Gastroesophageal sphincter (tissue), 3 donors: Measurements from ENCODE around the gene TBCK.

Experiments used
- CTCF ChIP-seq, 4 experiments: fragments of 200-600 bp in 2 of 4; fragments of 450-650 bp in 2 of 4; sonication (generic) in 1 of 4; IDR thresholded peaks; one replicate each; pipeline ENCODE4 v1.5.1; 2017 to 2019; ENCODE audit warnings: antibody characterized with exemption in 4 of 4, mild to moderate bottlenecking in 2 of 4, moderate library complexity in 2 of 4
- EP300 ChIP-seq: sonication (generic); formaldehyde crosslinking; IDR thresholded peaks from one replicate; pipeline ENCODE4 v1.6.1; 2017; ENCODE audit warnings: antibody characterized with exemption, mild to moderate bottlenecking
- POLR2A ChIP-seq, 2 donors: fragments of 450-650 bp; IDR thresholded peaks; one replicate each; pipeline ENCODE4 v1.6.1; 2017; ENCODE audit warnings: antibody characterized with exemption in 2 of 2, mild to moderate bottlenecking in 2 of 2, moderate library complexity in 1 of 2
- POLR2AphosphoS5 ChIP-seq: sonication (generic); formaldehyde crosslinking; IDR thresholded peaks from one replicate; pipeline ENCODE4 v1.6.1; 2017; ENCODE audit warnings: antibody characterized with exemption

GRCh38 chr4:106315968-106316772 is at the start of gene TBCK, which contains the start of gene AIMP1:
- TF ChIP-seq CTCF (IDR thresholded peaks at IDR 0.05) (no peak), POLR2A (IDR thresholded peaks at IDR 0.05) (peak; percentile 73 to 75), EP300 (no peak), POLR2AphosphoS5 (peak; percentile 88)
